Loucy (cell line): Measurements from ENCODE around the gene MAP3K10.

ENCODE experiments used
- H2AFZ ChIP-seq: fragments of 200-600 bp; sonication (generic); 2 replicates; pipeline ENCODE4 v1.6.0; 2016; ENCODE audit warnings: antibody characterized with exemption, mild to moderate bottlenecking, low read length, moderate library complexity
- H3F3A ChIP-seq: fragments of 200-600 bp; 2 replicates; pipeline ENCODE4 v1.6.0; 2016; ENCODE audit warnings: antibody characterized with exemption, low read depth, mild to moderate bottlenecking
- H3K27me3 ChIP-seq: fragments of 200-600 bp; sonication (generic); 2 replicates; pipeline ENCODE4 v1.6.1; 2014; ENCODE audit warnings: low read length, mild to moderate bottlenecking; ENCODE audit not compliant: insufficient read depth, poor library complexity, severe bottlenecking
- H3K36me3 ChIP-seq: fragments of 200-600 bp; sonication (generic); 2 replicates; pipeline ENCODE4 v1.6.1; 2016; ENCODE audit warnings: low read length; ENCODE audit not compliant: insufficient read depth
- H3K4me1 ChIP-seq: fragments of 200-600 bp; sonication (generic); 2 replicates; pipeline ENCODE4 v1.5.1; 2014; ENCODE audit warnings: low read length, mild to moderate bottlenecking; ENCODE audit not compliant: insufficient read depth, poor library complexity, severe bottlenecking
- H3K4me2 ChIP-seq: fragments of 200-600 bp; sonication (generic); 2 replicates; pipeline ENCODE4 v1.6.0; 2014; ENCODE audit warnings: antibody characterized with exemption, low read length, low read depth, mild to moderate bottlenecking; ENCODE audit not compliant: poor library complexity, severe bottlenecking
- H3K4me3 ChIP-seq: fragments of 200-600 bp; sonication (generic); 2 replicates; pipeline ENCODE4 v1.5.1; 2014; ENCODE audit warnings: low read length, mild to moderate bottlenecking, mixed read lengths; ENCODE audit not compliant: poor library complexity, severe bottlenecking
- H3K79me2 ChIP-seq: fragments of 200-600 bp; sonication (generic); 2 replicates; pipeline ENCODE4 v1.6.1; 2014; ENCODE audit warnings: low read length; ENCODE audit not compliant: insufficient read depth
- H3K9ac ChIP-seq: fragments of 200-600 bp; sonication (generic); 2 replicates; pipeline ENCODE4 v1.6.0; 2014; ENCODE audit warnings: mild to moderate bottlenecking, low read depth, low read length, moderate library complexity; ENCODE audit not compliant: poor library complexity, severe bottlenecking
- H3K9me2 ChIP-seq: fragments of 200-600 bp; sonication (generic); replicated peaks from 2 replicates; pipeline ENCODE4 v1.6.1; 2016; ENCODE audit warnings: low read depth, low read length, mixed read lengths
- H3K9me3 ChIP-seq: fragments of 200-600 bp; sonication (generic); 2 replicates; pipeline ENCODE4 v1.6.1; 2014; ENCODE audit warnings: mild to moderate bottlenecking, antibody characterized with exemption, low read length, low read depth; ENCODE audit not compliant: insufficient read depth
- H4K20me1 ChIP-seq: fragments of 200-600 bp; sonication (generic); 2 replicates; pipeline ENCODE4 v1.6.0; 2014; ENCODE audit warnings: antibody characterized with exemption, low read length, mild to moderate bottlenecking; ENCODE audit not compliant: insufficient read depth, poor library complexity, severe bottlenecking
- CTCF ChIP-seq: fragments of 200-600 bp; sonication (generic); conservative IDR thresholded peaks from 2 replicates; pipeline ENCODE4 v1.5.1; 2014; ENCODE audit warnings: mild to moderate bottlenecking, antibody characterized with exemption, low read length
- EZH2phosphoT487 ChIP-seq: fragments of 200-600 bp; IDR thresholded peaks from 2 replicates; pipeline ENCODE4 v1.6.1; 2018; ENCODE audit warnings: antibody characterized with exemption, mild to moderate bottlenecking, moderate library complexity, borderline replicate concordance

The MAP3K10 gene

GRCh38 chr19:40244579-40245317, 53.5 kb downstream of the MAP3K10 start:
- H2AFZ ChIP-seq, result no peak overlapping the region
- no peaks in the 10 kb centered on the region for H4K20me1 ChIP-seq
- peaks cover 14% of the 10 kb centered on the region; the same call in 1 of the 2 replicates for H3K79me2 ChIP-seq
- TF ChIP-seq EZH2phosphoT487, result no peak
- TF ChIP-seq CTCF, result no peak
- no peaks in the 10 kb centered on the region for H3F3A ChIP-seq
- H3K9me3 ChIP-seq, result no peaks in the 10 kb centered on the region
- H3K9me2 ChIP-seq, result no peaks in the 10 kb centered on the region
- H3K4me1 ChIP-seq, result no peaks in the 10 kb centered on the region
- H3K4me3 ChIP-seq, result no peak overlapping the region
- H3K27me3 ChIP-seq, result no peaks in the 10 kb centered on the region
- H3K4me2 ChIP-seq, result no peak overlapping the region
- H3K9ac ChIP-seq, result no peak overlapping the region
- peaks cover 36% of the 10 kb centered on the region; the same call in 1 of the 2 replicates for H3K36me3 ChIP-seq

GRCh38 chr19:40245506-40246128, 54.4 kb downstream of the MAP3K10 start:
- Histone ChIP-seq H3F3A (no peaks in the 10 kb centered on the region), H3K4me2 (no peak overlapping the region), H4K20me1 (no peaks in the 10 kb centered on the region), H3K4me1 (no peaks in the 10 kb centered on the region), H3K9me2 (no peaks in the 10 kb centered on the region), H3K27me3 (no peaks in the 10 kb centered on the region), H3K9ac (no peak overlapping the region), H3K36me3 (peaks cover 31% of the 10 kb centered on the region; the same call in 1 of the 2 replicates), H3K4me3 (no peak overlapping the region), H3K9me3 (no peaks in the 10 kb centered on the region), H3K79me2 (peaks cover 14% of the 10 kb centered on the region; the same call in 1 of the 2 replicates), H2AFZ (no peak overlapping the region)
- TF ChIP-seq CTCF, result no peak
- no peak for TF ChIP-seq EZH2phosphoT487

GRCh38 chr19:40246292-40247073, 55.3 kb downstream of the MAP3K10 start:
- Histone ChIP-seq H3K9ac (no peak overlapping the region), H3K4me3 (no peak overlapping the region), H2AFZ (no peak overlapping the region), H3K9me3 (no peaks in the 10 kb centered on the region), H3K4me1 (no peaks in the 10 kb centered on the region), H4K20me1 (no peaks in the 10 kb centered on the region), H3K4me2 (no peak overlapping the region), H3K27me3 (no peaks in the 10 kb centered on the region), H3K79me2 (peaks cover 14% of the 10 kb centered on the region; the same call in 1 of the 2 replicates), H3K9me2 (no peaks in the 10 kb centered on the region), H3K36me3 (peaks cover 28% of the 10 kb centered on the region; the same call in 1 of the 2 replicates), H3F3A (no peaks in the 10 kb centered on the region)
- TF ChIP-seq CTCF (no peak), EZH2phosphoT487 (no peak)
